ENCODE measurements around the gene CSF2. TPM values are rescaled to one million over a fixed set of nuclear protein-coding genes. Genes with fewer than 3 reads are reported as not detected.

The CSF2 gene
- polyA plus RNA-seq, 1 of the 3 experiments (the other 2 are of a cell fraction), result 0.97 TPM

GRCh38 chr5:132094393-132095076, 20.9 kb downstream of the CSF2 start:
- Histone ChIP-seq H3K4me1 (ENCODE audit: control insufficient read depth in 1 of 2, insufficient read depth in 2 of 2, low read depth in 1 of 2, low read length in 1 of 2) (peaks cover 0 to 21% of the 10 kb centered on the region in 2 experiments; a peak in 3 of 4 replicates), H3K27me3 (ENCODE audit: insufficient read depth) (no peaks in the 10 kb centered on the region), H3K36me3 (replicated peaks in 1 of 2; ENCODE audit: control insufficient read depth in 1 of 2, insufficient read depth in 2 of 2, low read length in 1 of 2) (no peaks in the 10 kb centered on the region), H3K79me2 (ENCODE audit: insufficient read depth) (no peaks in the 10 kb centered on the region), H3K4me2 (peak overlapping the region; percentile 51), H3K9me2 (no peaks in the 10 kb centered on the region), H2AFZ (ENCODE audit: low read depth) (no peak overlapping the region), H3F3A (replicated peaks; ENCODE audit: insufficient read depth) (peaks cover 9% of the 10 kb centered on the region), H3K9ac (peak overlapping the region; percentile 61; the same call in 1 of the 2 replicates), H4K20me1 (ENCODE audit: insufficient read depth) (no peaks in the 10 kb centered on the region), H3K27ac (ENCODE audit: low read depth in 2 of 2, low read length in 1 of 2) (peak overlapping the region in 1 of 2 experiments; percentile 78; a peak in 2 of 4 replicates), H3K9me3 (no peaks in the 10 kb centered on the region), H3K4me3 (ENCODE audit: low read depth in 2 of 2, low read length in 1 of 2) (no peak overlapping the region)
- WGBS (ENCODE audit: low lambda C conversion rate), result 42% methylated on average over 11 of the region's 12 CpGs
- ChIA-PET POLR2A (no interaction called here), CTCF (interaction anchor here (1.3 kb wide), 1 partner anchor 29 kb away, joined by 3 read pairs; no protein-coding TSS in a partner anchor)
- DNase-seq, result no peak
- TF ChIP-seq RXRA (IDR thresholded peaks at IDR 0.05; ENCODE audit: borderline replicate concordance, low read depth) (peak; percentile 85), USF1 (IDR thresholded peaks at IDR 0.05; ENCODE audit: borderline replicate concordance, low read depth) (no peak), SMC3 (IDR thresholded peaks at IDR 0.05; ENCODE audit: low read depth, low read length) (no peak), REST (IDR thresholded peaks at IDR 0.05; ENCODE audit: low read depth, low read length) (no peak), FOXM1 (IDR thresholded peaks at IDR 0.05; ENCODE audit: low read depth) (no peak), ELF1 (IDR thresholded peaks at IDR 0.05) (no peak), FOSL2 (IDR thresholded peaks at IDR 0.05; ENCODE audit: borderline replicate concordance, low read depth) (peak; percentile 87), SIN3A (IDR thresholded peaks at IDR 0.05; ENCODE audit: borderline replicate concordance, low read depth, low read length) (0 out of 2 replicates have a peak, but pooled peaks have one; percentile 50), JUND (IDR thresholded peaks at IDR 0.05) (peak; percentile 78), CTCF (IDR thresholded peaks at IDR 0.05) (no peak), FOXJ3 (CRISPR knock-in tag; IDR thresholded peaks at IDR 0.05) (no peak), CHD2 (IDR thresholded peaks at IDR 0.05; ENCODE audit: low read length, partially characterized antibody) (no peak), PBX3 (IDR thresholded peaks at IDR 0.05) (peak; percentile 50; the same call in 1 of the 2 replicates), NRF1 (IDR thresholded peaks at IDR 0.05; ENCODE audit: low read depth, low read length) (no peak), NFIC (IDR thresholded peaks at IDR 0.05; ENCODE audit: borderline replicate concordance) (peak; percentile 85), RFX5 (IDR thresholded peaks at IDR 0.05; ENCODE audit: low read length) (no peak), ZBTB33 (IDR thresholded peaks at IDR 0.05; ENCODE audit: borderline replicate concordance, low read depth) (0 out of 2 replicates have a peak, but pooled peaks have one; percentile 70), TAF1 (IDR thresholded peaks at IDR 0.05; ENCODE audit: borderline replicate concordance, low read depth, low read length) (no peak), POLR2AphosphoS5 (IDR thresholded peaks at IDR 0.05; ENCODE audit: low read depth, low read length) (no peak; the same call in 1 of the 2 replicates), EP300 (IDR thresholded peaks at IDR 0.05; ENCODE audit: borderline replicate concordance in 1 of 2, low read depth in 1 of 2, low read length in 1 of 2) (peak in 1 of 2 experiments; percentile 87; a peak in 2 of 4 replicates), MEF2A (IDR thresholded peaks at IDR 0.05; ENCODE audit: borderline replicate concordance, low read depth) (no peak), TEAD4 (IDR thresholded peaks at IDR 0.05; ENCODE audit: borderline replicate concordance, insufficient read depth) (peak; percentile 64), RAD21 (IDR thresholded peaks at IDR 0.05; ENCODE audit: low read length) (no peak), GABPA (IDR thresholded peaks at IDR 0.05; ENCODE audit: low read depth) (no peak), RCOR1 (IDR thresholded peaks at IDR 0.05; ENCODE audit: low read length) (no peak)
